PC-3 (cell line): ENCODE results near the gene GPC6.

Experiments used
- EZH2 ChIP-seq: fragments of 300-600 bp; sonication (generic); IDR thresholded peaks from one replicate; pipeline ENCODE4 v1.6.1; 2017; ENCODE audit warnings: antibody characterized with exemption, mild to moderate bottlenecking, low read length; ENCODE audit not compliant: unreplicated experiment
- TF ChIP-seq, protein P1 (sequence below): fragments of 300-600 bp; sonication (generic); conservative IDR thresholded peaks from 2 replicates; pipeline ENCODE4 v1.5.1; 2017; ENCODE audit warnings: antibody characterized with exemption, low read depth, mild to moderate bottlenecking, low read length

DNA sequence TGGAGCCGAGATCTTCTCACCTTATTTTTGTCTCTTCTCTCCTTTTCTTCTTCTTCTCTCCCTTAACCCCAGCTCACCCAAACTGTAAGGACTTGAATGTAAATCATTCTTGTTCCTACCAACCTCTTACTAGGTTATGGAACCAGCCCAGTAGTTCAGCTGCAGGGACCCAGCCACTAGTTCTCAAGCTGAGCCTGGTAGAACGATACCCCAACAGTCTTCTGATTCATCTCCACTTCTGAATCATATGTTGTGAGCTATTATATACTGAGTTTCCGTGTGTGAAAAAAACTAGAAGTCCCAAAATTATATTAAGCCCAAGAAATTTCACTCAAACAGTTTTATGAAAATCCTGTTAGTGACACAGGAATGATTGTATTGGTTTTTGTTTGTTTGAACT, 1185.1 kb downstream of the GPC6 start:
- TF ChIP-seq, protein P1, sequence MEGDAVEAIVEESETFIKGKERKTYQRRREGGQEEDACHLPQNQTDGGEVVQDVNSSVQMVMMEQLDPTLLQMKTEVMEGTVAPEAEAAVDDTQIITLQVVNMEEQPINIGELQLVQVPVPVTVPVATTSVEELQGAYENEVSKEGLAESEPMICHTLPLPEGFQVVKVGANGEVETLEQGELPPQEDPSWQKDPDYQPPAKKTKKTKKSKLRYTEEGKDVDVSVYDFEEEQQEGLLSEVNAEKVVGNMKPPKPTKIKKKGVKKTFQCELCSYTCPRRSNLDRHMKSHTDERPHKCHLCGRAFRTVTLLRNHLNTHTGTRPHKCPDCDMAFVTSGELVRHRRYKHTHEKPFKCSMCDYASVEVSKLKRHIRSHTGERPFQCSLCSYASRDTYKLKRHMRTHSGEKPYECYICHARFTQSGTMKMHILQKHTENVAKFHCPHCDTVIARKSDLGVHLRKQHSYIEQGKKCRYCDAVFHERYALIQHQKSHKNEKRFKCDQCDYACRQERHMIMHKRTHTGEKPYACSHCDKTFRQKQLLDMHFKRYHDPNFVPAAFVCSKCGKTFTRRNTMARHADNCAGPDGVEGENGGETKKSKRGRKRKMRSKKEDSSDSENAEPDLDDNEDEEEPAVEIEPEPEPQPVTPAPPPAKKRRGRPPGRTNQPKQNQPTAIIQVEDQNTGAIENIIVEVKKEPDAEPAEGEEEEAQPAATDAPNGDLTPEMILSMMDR: no peak
- no peak for TF ChIP-seq EZH2
